GM18951 (cell line): ENCODE measurements around the gene KLF16.

Experiments
- POLR2A ChIP-seq: IDR thresholded peaks from 4 replicates; pipeline ENCODE4 v1.6.1; 2011; ENCODE audit warnings: mild to moderate bottlenecking; ENCODE audit not compliant: insufficient read length, insufficient read depth; ENCODE audit errors: extremely low read depth
- in situ Hi-C: fragments of 300-500 bp; cut with MboI; formaldehyde crosslinking; loops from one replicate; pipeline ENCODE4 v1.12.0; 2022; ENCODE audit warnings: low sequenced_read_pairs, mixed read lengths, inconsistent platforms; ENCODE audit not compliant: unreplicated experiment

KLF16 gene

DNA sequence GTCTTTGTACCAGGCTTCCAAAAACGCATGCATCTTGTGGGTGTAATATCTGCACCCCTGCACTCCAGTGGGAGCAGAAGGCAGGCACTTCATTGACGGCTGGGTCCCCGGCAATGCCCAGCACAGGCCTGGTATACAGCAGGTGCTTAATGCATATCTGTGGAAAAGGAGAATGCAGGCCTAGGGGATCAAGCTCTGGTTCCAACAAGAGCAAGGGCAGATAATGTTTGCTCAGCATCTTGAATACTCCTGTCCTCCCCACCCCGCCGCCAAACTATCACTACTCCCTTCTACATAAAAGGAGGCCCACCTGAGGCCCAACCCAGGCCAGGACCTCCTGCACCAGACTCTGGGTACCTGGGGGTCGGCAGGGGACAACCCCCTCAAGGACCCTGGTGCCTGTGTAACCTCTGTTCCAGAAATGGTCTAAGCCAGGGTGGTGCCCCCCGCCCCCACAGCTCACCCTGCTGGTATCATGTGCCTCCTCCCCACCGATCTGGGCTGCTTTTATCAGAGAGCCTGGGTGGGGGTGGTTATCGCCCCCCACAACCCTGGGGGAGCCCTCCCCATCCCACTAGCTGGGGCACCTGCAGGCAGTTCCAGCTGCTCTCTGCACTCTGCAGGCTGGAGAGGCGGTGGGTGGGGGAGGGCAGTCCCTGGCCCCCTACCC, 4.8 kb downstream of the KLF16 start:
- in situ Hi-C loops: no loop called here
- no peak for TF ChIP-seq POLR2A

GRCh38 chr19:1857648-1858326, 5.6 kb downstream of the KLF16 start:
- TF ChIP-seq POLR2A: no peak
- in situ Hi-C loops: no loop called here

DNA sequence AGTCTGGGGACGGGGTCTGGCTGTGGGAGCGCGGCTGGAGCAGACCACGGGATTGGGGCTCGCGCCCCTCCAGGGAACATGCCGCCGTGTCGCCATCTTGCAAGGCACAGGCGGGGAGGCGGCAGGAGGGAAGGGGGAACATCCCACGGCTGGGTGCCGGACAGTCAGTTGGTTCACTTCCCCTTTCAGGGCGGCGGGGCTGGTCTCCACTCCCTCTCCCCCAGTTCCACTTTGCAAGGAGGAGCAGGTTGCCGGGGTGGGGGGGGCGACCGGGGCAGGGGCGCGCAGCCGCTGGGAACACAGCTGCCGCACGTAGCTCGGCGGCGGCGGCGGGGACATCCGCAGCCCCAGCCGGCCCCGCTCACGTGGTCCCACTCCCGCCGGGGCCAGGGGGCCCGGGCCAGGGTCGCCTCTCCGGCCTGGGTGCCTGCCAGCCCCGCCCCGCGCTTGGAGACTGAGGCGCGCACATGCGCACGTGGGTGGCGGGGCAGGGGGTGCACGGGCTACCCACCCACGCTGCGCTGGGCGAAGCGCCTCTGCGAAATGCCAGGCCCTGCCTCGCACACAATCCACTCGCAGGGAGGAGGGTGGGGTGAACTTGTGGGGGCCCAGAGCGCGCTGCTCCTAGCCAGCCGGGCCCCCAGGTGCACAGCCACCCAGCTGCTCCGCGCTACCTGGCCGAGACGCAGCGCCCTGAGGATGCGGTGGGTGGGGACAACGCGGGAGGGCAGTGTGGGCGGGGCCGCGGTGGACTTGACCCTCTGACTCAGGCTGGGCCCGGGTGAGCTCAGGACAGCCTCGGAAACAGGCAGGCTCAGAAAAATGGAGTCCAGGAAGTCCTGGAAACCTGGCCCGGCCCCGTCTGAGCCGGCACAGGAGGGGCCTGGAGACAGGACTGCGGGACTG, 6.4 kb downstream of the KLF16 start:
- TF ChIP-seq POLR2A: peak; percentile 64
- in situ Hi-C loops: no loop called here

DNA sequence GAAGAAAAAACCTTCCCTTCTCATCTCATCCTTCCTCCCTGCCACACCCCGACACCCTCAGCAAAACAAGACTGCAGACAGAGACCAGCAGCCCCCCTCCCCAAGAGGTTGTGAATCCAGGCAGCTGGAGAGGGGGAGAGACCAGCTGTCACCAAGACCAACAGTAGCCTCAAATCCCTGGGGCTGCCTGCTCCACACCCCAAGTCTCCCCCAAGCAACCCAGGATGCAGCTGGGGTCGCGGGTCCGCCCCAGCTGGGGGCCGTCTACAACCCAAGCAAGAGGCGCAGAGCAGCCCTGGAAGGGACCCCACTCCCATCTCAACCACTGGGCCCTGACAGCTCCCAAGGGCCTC, 7.1 kb downstream of the KLF16 start:
- no peak for TF ChIP-seq POLR2A
- in situ Hi-C loops: no loop called here

DNA sequence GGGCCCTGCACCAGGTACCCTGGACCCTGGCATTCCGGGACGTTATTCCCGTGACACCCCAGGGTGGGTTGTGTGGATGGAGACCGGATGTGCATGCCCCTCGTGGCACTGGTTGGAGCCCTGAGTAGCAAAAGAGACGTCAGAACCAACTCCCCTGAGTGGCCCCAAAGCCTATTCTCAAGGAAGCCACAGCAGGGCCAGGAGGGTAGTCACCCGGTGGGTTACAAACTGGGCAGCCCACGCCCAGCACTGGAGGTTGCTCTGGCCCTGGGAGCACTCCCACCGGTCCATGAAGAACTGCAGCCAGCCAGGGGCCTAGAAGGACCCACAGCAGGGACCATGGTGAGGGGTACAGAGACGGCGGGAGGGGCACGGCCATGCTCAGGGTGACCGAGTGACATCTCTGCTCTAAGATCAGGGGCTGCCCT, 7.5 kb downstream of the KLF16 start:
- no peak for TF ChIP-seq POLR2A
- in situ Hi-C loops: no loop called here

DNA sequence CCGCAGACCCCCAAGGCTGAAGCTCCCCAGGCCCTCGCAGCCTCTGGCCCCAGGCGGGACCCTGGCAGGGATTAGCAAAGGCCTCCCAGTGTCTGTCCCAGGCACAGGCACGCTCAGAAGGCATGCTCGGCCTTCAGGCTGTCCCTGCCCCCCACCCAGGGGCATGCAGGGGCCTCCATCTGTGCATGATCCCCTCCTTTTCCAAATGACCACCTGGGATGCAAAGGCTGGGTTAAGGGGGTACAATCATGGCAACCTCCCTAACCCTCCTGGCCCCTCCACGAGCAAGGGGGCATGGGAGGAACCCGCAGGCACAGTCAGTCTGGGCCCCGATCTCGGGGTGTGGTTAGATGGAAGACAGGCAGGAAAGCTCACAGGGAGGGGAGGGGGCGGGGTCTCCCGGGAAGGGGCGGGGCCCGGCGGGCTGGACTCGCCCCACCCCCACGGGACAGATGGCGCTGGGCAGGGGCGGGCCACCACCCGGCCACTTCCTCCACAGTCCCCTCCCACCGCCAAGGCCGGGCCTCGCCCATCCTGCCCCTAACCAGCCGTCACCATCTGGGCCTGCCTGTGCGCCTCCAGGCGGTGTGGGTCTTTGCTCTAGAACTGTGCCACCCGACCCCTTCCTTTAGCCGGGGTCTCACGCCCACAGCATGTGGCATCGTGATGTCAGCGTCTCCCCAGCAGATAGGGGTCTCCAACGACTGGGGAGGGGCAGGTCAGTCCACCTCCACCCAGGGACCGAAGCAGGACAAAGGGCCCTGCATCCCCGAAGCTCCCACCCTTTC, 8.1 kb downstream of the KLF16 start:
- in situ Hi-C loops: no loop called here
- TF ChIP-seq POLR2A: peak; percentile 76

DNA sequence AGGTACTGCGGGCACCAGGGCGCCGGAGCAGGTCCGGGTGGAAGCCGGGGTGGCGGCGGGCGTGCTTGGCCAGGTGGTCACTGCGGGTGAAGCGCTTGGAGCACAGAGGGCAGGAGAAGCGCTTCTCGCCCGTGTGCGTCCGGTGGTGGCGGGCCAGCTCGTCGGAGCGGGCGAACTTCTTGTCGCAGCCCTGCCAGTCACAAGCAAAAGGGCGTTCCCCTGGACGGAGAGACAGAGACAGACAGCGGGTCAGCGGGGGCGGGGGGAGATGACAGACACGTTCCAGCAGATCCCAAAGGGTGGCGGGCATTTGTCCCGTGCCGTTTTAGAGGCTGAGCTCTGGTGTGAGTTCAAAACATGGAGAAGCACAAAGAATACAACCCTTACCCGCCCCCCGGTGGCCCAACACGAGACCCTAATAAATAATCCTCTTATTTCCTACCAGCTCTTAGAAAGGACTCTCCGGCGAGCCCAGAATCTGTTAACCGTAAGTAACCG, 8.8 kb downstream of the KLF16 start:
- no peak for TF ChIP-seq POLR2A
- in situ Hi-C loops: no loop called here

- TF ChIP-seq POLR2A: no peak
These were observed 9.3 kb downstream of the KLF16 start for GRCh38 chr19:1854039-1854541.

GRCh38 chr19:1853295-1854038, 9.9 kb downstream of the KLF16 start:
- in situ Hi-C loops: no loop called here

More at GRCh38 chr19:1854039-1854541, 9.3 kb downstream of the KLF16 start:
- in situ Hi-C loops: no loop called here

GRCh38 chr19:1852581-1853128, 10.7 kb downstream of the KLF16 start:
- in situ Hi-C loops: no loop called here
- no peak for TF ChIP-seq POLR2A

More at GRCh38 chr19:1853295-1854038, 9.9 kb downstream of the KLF16 start:
- TF ChIP-seq POLR2A: no peak

DNA sequence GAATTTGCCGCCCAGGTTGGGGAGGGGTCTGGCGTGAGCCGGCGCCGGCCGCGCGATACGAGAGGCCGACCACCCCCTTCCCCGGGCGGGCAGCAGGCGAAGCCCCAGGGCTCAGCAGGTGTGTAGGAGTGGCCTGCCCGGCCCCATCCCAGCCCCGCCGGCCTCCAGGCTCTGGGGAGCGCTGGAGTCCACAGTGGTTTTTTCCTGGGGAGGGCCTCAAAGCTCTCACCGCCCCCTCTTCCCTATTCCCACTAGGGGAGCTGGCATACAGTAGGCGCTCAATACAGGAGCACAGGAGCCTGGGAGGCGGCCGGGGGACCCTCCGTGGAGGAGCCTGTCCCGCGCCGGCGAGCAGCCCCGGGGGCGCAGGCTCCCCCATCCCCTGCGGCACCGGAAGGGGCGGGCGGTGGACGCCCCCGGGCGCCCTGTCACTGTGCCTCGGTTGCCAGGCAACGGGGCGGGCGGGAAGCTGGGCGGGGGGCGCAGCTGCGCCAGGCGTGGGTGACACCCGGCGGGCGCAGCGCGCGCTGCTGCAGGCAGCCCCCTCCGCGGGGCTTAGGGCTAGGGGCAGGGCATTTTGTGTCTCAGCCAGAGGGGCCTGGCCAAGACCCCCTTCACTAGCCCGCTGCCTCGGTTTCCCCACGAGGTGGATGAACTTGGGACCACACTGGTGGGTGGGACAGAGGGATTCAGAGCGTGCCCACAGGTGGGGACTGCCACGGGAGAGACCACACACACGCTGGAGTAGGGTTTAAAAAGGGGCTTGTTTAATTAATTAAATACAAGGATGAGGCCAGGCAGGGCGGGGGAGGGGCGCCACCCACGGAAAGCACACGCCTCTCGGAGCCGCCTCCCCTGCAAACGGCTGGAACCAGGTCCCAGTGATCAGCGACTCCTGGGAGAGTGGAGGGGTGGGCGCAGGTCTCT, 11.5 kb downstream of the KLF16 start:
- in situ Hi-C loops: no loop called here
- TF ChIP-seq POLR2A: no peak
